ENCODE data around the gene JPH4. TPM values are rescaled to one million over a fixed set of nuclear protein-coding genes. Genes with fewer than 3 reads are reported as not detected.

Gene JPH4
- total RNA-seq, 4 donors from 2014 or later: 0.30 to 0.60 (median 0.30) TPM; not detected in 1

DNA sequence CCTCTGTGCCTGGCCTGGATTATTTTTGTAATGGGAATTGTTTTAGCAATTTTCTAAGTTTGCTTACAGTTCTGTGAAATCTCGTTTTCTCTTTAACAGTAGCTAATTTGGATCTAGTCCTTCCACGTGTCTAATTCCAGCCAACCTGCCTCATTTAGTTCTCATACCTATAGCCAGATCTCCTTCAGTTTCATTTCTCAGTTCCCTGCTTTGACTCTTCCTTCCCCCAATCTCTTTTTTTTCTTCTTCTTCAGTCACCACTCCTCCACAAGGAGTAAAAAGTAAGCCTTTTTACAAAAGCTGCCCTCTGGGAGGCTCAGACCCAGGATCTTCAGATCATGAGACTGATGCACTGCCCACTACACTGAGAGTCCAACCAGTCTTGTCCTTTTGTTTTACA, 21.1 kb downstream of the JPH4 start:
- DNase-seq (ENCODE audit: low spot score in 2 of 2): no peak
- no peak overlapping the region for H3K27ac ChIP-seq
- 36% methylated on average over 2 of the region's 2 CpGs for WGBS
- H3K9me3 ChIP-seq: no peaks in the 10 kb centered on the region
- peaks cover 27% of the 10 kb centered on the region for H3K4me1 ChIP-seq
- peaks cover 43% of the 10 kb centered on the region for H3K36me3 ChIP-seq
- no peak overlapping the region for H3K4me3 ChIP-seq
- TF ChIP-seq POLR2A (IDR thresholded peaks at IDR 0.05): no peak
- no peak for TF ChIP-seq EP300 (IDR thresholded peaks at IDR 0.05)
- TF ChIP-seq, protein P1, sequence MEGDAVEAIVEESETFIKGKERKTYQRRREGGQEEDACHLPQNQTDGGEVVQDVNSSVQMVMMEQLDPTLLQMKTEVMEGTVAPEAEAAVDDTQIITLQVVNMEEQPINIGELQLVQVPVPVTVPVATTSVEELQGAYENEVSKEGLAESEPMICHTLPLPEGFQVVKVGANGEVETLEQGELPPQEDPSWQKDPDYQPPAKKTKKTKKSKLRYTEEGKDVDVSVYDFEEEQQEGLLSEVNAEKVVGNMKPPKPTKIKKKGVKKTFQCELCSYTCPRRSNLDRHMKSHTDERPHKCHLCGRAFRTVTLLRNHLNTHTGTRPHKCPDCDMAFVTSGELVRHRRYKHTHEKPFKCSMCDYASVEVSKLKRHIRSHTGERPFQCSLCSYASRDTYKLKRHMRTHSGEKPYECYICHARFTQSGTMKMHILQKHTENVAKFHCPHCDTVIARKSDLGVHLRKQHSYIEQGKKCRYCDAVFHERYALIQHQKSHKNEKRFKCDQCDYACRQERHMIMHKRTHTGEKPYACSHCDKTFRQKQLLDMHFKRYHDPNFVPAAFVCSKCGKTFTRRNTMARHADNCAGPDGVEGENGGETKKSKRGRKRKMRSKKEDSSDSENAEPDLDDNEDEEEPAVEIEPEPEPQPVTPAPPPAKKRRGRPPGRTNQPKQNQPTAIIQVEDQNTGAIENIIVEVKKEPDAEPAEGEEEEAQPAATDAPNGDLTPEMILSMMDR (IDR thresholded peaks at IDR 0.05): no peak
- no peak for TF ChIP-seq POLR2AphosphoS5 (IDR thresholded peaks at IDR 0.05)
- H3K27me3 ChIP-seq: no peaks in the 10 kb centered on the region

DNA sequence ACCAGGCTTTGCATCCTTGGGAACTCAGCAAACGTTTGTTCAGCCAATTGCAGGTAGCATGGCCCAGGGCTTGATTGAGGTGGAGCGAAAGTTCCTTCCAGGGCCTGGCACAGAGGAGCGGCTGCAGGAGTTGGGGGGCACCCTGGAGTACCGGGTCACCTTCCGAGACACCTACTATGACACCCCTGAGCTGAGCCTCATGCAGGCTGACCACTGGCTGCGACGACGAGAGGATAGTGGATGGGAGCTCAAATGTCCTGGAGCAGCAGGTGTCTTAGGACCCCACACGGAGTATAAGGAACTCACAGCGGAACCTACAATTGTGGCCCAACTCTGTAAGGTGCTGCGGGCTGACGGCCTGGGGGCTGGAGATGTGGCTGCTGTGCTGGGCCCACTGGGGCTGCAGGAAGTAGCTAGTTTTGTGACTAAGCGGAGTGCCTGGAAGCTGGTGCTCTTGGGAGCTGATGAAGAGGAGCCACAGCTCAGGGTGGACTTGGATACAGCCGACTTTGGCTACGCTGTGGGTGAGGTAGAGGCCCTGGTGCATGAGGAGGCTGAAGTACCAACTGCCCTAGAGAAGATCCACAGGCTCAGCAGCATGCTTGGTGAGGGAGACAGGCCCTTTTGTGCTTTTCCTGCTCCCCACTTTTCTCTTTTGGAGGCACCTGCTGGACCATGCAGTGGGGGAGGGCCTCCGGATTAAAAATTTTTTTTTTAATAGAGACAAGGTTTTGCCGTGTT, 21.7 kb downstream of the JPH4 start:
- 50% methylated on average over 8 of the region's 17 CpGs for WGBS
- H3K4me1 ChIP-seq: peaks cover 29% of the 10 kb centered on the region
- peak overlapping the region; percentile 96 for H3K27ac ChIP-seq
- H3K9me3 ChIP-seq: no peaks in the 10 kb centered on the region
- peaks cover 37% of the 10 kb centered on the region for H3K36me3 ChIP-seq
- TF ChIP-seq POLR2AphosphoS5 (IDR thresholded peaks at IDR 0.05) (no peak), POLR2A (IDR thresholded peaks at IDR 0.05) (no peak), EP300 (IDR thresholded peaks at IDR 0.05) (no peak)
- TF ChIP-seq, protein P1 (IDR thresholded peaks at IDR 0.05): no peak
- no peaks in the 10 kb centered on the region for H3K27me3 ChIP-seq
- DNase-seq (ENCODE audit: low spot score in 2 of 2): no peak
- peak overlapping the region; percentile 92 for H3K4me3 ChIP-seq

DNA sequence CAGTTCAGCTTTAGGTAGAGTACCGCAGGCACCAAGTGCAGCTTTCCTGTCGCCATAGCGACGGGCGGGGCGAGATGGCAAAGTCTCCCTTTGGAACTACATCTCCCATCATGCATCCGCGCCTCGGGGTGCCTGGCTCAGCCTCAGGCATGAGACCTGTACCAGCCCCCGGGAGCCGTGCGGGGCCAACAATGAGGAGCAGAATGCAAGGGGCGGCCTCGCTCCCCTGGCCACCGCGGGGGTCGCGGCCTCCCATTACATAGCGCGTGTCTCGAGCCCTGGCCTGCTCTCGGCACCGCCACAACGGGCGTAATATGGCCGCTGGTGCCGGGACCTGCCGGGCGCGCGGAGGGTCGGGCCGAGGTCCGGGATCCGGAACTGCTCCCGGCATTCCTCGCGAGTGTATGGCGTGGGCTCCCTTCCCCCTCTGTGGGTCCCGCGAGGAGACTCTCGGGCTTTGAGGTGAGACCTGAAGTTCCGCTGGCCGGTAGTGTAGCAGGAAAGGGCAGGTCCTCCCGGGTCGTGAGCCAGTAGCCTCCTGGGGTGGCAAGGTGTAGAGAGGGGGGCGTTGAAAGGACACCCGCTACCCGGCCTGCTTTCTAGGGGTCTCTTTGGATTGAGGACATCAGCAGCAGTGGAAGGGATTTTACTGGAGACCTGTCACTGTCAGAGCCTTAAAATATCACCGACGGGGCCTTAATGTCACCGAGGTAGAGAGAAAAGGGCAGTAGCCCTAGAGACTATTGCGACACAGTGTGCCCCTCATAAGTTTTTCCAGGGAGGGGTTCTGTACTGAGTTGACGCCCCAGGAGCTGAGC, 22.5 kb downstream of the JPH4 start, which contains the start of gene THTPA:
THTPA (plus strand) TSS at position 390 of the 818 bp plus-strand sequence. CDS start 487 bp downstream, outside the sequence.
- H3K9me3 ChIP-seq: no peaks in the 10 kb centered on the region
- H3K27me3 ChIP-seq: peaks cover under 1% of the 10 kb centered on the region
- peaks cover 30% of the 10 kb centered on the region for H3K36me3 ChIP-seq
- peak within 1 kb of the TSS; percentile 96 for H3K27ac ChIP-seq
- H3K4me1 ChIP-seq: peaks cover 36% of the 10 kb centered on the region
- 2% methylated on average over 26 of the region's 54 CpGs for WGBS
- DNase-seq (ENCODE audit: low spot score in 2 of 2): peak; percentile 95 to 96
- TF ChIP-seq POLR2A (IDR thresholded peaks at IDR 0.05) (no peak), EP300 (IDR thresholded peaks at IDR 0.05) (no peak), POLR2AphosphoS5 (IDR thresholded peaks at IDR 0.05) (peak in 1 of 3 donors; percentile 86)
- TF ChIP-seq, protein P1 (IDR thresholded peaks at IDR 0.05): no peak
- H3K4me3 ChIP-seq: peak within 1 kb of the TSS; percentile 92

DNA sequence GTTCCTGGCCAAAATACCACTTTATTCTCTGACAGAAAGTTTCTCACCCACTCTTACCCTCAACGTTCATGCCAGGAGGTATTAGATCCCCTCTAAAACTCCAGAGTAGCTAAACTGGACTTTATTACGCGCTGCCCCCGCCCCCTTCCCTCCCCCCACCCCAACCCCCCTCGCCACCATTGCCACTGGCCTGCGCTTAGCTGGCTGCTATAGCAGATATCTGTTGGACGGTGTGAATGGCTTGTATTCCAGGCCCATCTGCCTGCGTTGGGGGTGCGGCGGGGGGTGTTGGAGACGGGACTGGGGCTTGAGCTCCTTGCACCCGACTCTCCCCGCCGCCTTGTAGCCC, 23.1 kb downstream of the JPH4 start:
- 1% methylated on average over 12 of the region's 14 CpGs for WGBS
- Histone ChIP-seq H3K27ac (peak overlapping the region; percentile 96), H3K4me1 (peaks cover 42% of the 10 kb centered on the region), H3K36me3 (peaks cover 26% of the 10 kb centered on the region), H3K27me3 (peaks cover 6% of the 10 kb centered on the region), H3K9me3 (no peaks in the 10 kb centered on the region), H3K4me3 (peak overlapping the region; percentile 92)
- TF ChIP-seq POLR2AphosphoS5 (IDR thresholded peaks at IDR 0.05): no peak
- no peak for TF ChIP-seq POLR2A (IDR thresholded peaks at IDR 0.05)
- TF ChIP-seq, protein P1 (IDR thresholded peaks at IDR 0.05): no peak
- TF ChIP-seq EP300 (IDR thresholded peaks at IDR 0.05): no peak
- DNase-seq (ENCODE audit: low spot score in 2 of 2): no peak
